ENCODE results near the gene RHOXF2. TPM values are rescaled to one million over a fixed set of nuclear protein-coding genes. Genes with fewer than 3 reads are reported as not detected.
"Not testable (repeated sequence)": the region's sequence is repeated elsewhere in the genome, so short reads cannot be mapped to it uniquely, and the experiment has no call there.

RHOXF2 gene
- total and polyA plus RNA-seq, 10 donors = 0.02 TPM; not detected in 9

DNA sequence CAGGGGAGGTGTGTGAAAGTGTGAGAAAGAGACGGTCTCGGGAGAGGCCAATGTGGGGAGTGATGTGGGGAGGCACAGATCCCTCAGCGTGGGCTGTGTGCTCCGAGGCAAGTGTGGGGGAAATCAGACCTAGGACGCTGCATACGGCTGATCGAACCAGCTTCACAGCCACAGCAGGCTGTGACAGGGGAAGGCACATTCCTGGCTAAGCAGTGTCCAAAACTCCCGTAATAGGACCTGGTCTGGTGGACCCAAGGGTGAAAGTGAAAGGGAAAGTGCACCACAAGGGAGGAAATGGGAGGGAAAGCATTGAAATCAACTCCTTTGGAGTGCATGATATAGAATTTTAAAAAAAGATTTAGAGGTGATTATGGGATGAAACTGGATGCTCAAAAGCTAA, 10.9 kb upstream of the RHOXF2 start:
- 86 to 99% (median 88%) methylated on average over 8 of the region's 8 CpGs for WGBS, 5 donors
- intact Hi-C loops (cut with DNase I; ENCODE audit: low total_unique reads) = no loop called here
- Histone ChIP-seq H3K27me3 (replicated peaks in 1 of 7) (peaks cover 0 to 11% (median 0%) of the 10 kb centered on the region in 7 donors), H3K4me1 (peaks cover 0 to 11% (median 0%) of the 10 kb centered on the region in 6 donors), H3K36me3 (no peaks in the 10 kb centered on the region), H3K27ac (no peak overlapping the region), H3K9me3 (peaks cover 0 to 16% (median 0%) of the 10 kb centered on the region in 8 donors), H3K4me3 (no peak overlapping the region)
- TF ChIP-seq, protein P1, sequence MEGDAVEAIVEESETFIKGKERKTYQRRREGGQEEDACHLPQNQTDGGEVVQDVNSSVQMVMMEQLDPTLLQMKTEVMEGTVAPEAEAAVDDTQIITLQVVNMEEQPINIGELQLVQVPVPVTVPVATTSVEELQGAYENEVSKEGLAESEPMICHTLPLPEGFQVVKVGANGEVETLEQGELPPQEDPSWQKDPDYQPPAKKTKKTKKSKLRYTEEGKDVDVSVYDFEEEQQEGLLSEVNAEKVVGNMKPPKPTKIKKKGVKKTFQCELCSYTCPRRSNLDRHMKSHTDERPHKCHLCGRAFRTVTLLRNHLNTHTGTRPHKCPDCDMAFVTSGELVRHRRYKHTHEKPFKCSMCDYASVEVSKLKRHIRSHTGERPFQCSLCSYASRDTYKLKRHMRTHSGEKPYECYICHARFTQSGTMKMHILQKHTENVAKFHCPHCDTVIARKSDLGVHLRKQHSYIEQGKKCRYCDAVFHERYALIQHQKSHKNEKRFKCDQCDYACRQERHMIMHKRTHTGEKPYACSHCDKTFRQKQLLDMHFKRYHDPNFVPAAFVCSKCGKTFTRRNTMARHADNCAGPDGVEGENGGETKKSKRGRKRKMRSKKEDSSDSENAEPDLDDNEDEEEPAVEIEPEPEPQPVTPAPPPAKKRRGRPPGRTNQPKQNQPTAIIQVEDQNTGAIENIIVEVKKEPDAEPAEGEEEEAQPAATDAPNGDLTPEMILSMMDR (IDR thresholded peaks at IDR 0.05 in 8 of 11, conservative IDR thresholded peaks at IDR 0.05 in 3 of 11) = no peak
- TF ChIP-seq POLR2AphosphoS5 (IDR thresholded peaks at IDR 0.05) (no peak), POLR2A (IDR thresholded peaks at IDR 0.05) (no peak)
- no peak for DNase-seq

DNA sequence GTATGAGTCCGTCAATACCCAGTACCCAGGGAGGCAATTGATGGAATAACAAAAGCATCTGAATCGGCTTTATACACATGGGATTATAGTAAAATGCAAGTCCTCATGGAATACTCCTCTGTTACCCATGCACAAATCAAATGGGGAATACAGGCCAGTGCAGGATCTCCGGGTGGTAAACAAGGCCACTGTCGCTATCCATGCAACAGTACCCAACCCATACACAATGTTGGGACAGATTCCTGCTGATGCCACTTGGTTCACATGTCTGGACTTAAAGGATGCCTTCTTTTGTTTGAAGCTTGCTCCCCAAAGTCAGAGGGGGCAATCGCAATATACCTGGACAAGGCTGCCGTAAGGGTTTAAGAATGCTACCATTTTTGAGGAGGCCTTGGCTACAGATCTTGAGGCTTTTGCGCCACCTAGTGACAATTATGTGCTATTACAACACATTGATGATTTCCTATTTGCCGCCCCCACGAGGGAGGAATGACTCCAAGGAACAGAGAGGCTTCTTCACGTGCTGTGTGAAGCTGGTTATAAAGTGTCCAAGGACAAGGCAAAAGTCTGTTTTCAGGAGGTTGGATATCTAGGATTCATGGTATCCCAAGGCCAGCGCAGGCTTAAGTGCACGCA, 8.2 kb upstream of the RHOXF2 start:
- H3K27ac ChIP-seq; intact Hi-C loops (cut with DNase I; ENCODE audit: low total_unique reads); DNase-seq; H3K27me3 ChIP-seq (replicated peaks in 1 of 7); H3K36me3 ChIP-seq; H3K4me3 ChIP-seq; H3K4me1 ChIP-seq: not testable (repeated sequence)
- WGBS, 5 donors = no CpG with 5 or more reads among the region's 12 CpGs
- peaks cover 0 to 16% (median 0%) of the 10 kb centered on the region in 8 donors for H3K9me3 ChIP-seq

- H3K36me3 ChIP-seq; H3K4me3 ChIP-seq; H3K27me3 ChIP-seq (replicated peaks in 1 of 7); intact Hi-C loops (cut with DNase I; ENCODE audit: low total_unique reads); DNase-seq; H3K9me3 ChIP-seq; H3K27ac ChIP-seq; H3K4me1 ChIP-seq: not testable (repeated sequence)
- 84 to 98% (median 92%) methylated on average over 14 to 30 of the region's 33 CpGs; no CpG with 5 or more reads in 1 of the 5 donors for WGBS, 5 donors
These were observed 673 bp downstream of the RHOXF2 start for GRCh38 chrX:120159086-120159485.

- H3K27me3 ChIP-seq (replicated peaks in 1 of 7); intact Hi-C loops (cut with DNase I; ENCODE audit: low total_unique reads); H3K4me1 ChIP-seq; DNase-seq; H3K9me3 ChIP-seq; H3K27ac ChIP-seq; H3K36me3 ChIP-seq; H3K4me3 ChIP-seq: not testable (repeated sequence)
- no CpG with 5 or more reads among the region's 6 CpGs for WGBS, 5 donors
These were observed 34.8 kb downstream of the RHOXF2 start for GRCh38 chrX:120193254-120193653.

DNA sequence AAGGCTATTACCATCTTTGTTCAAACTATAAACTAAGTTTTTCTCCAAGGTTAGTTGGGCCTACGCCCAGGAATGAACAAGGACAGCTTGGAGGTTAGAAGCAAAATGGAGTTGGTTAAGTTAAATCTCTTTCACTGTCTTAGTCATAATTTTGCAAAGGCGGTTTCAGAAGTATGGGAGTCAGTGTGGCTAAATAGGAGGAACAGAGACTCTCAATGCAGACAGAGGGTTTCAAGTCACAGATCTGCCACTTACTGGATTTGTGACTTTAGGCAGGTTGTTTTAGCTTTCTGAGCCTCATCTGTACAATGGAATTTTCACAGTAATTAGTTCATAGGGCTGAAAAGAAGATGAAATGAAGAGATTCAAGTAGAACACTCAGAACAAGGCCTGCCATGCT, 35.3 kb downstream of the RHOXF2 start:
- intact Hi-C loops (cut with DNase I; ENCODE audit: low total_unique reads); H3K9me3 ChIP-seq; H3K36me3 ChIP-seq; H3K4me1 ChIP-seq; DNase-seq; H3K4me3 ChIP-seq; H3K27ac ChIP-seq; H3K27me3 ChIP-seq (replicated peaks in 1 of 7): not testable (repeated sequence)
- no CpG with 5 or more reads among the region's 2 CpGs for WGBS, 5 donors

GRCh38 chrX:120195786-120196185, 37.4 kb downstream of the RHOXF2 start:
- WGBS, 5 donors = no CpG with 5 or more reads among the region's 6 CpGs

GRCh38 chrX:120196626-120197283, 38.3 kb downstream of the RHOXF2 start:
- H3K27ac ChIP-seq; H3K27me3 ChIP-seq (replicated peaks in 1 of 7); DNase-seq; H3K9me3 ChIP-seq; H3K4me3 ChIP-seq; H3K4me1 ChIP-seq; H3K36me3 ChIP-seq; intact Hi-C loops (cut with DNase I; ENCODE audit: low total_unique reads): not testable (repeated sequence)
- no CpG with 5 or more reads among the region's 8 CpGs for WGBS, 5 donors

More at GRCh38 chrX:120195786-120196185, 37.4 kb downstream of the RHOXF2 start:
- H3K4me3 ChIP-seq; H3K4me1 ChIP-seq; intact Hi-C loops (cut with DNase I; ENCODE audit: low total_unique reads); H3K27me3 ChIP-seq (replicated peaks in 1 of 7); H3K36me3 ChIP-seq; H3K27ac ChIP-seq; DNase-seq; H3K9me3 ChIP-seq: not testable (repeated sequence)

Data from spleen (tissue), 11 donors.